ENCODE measurements around the gene LMTK3.

GRCh38 chr19:48473161-48473966 is 38.3 kb downstream of the LMTK3 start:
- TF ChIP-seq EZH2phosphoT487 (IDR thresholded peaks at IDR 0.05; ENCODE audit: insufficient read depth, low read depth) (no peak), EZH2 (IDR thresholded peaks at IDR 0.05; ENCODE audit: insufficient read depth, poor library complexity, severe bottlenecking) (no peak)

All from GM23248 (cell line).